Activated CD8-positive, alpha-beta T cell treated with anti-CD3 and anti-CD28 coated beads for 36 hours (primary cell): ENCODE results near the gene ATR. TPM values are rescaled to one million over a fixed set of nuclear protein-coding genes. Genes with fewer than 3 reads are reported as not detected.

Source experiments
- ATAC-seq: fragments of 200-7000 bp; cut with Tn5 transposase; one replicate; pipeline ENCODE4 v1.10.0; 2021; ENCODE audit warnings: mild to moderate bottlenecking, moderate library complexity
- CTCF ChIA-PET: fragments of 350-600 bp; sonication (Branson Sonifier 250); formaldehyde crosslinking; loops from one replicate; lab custom pipeline; 2021; ENCODE audit warnings: antibody characterized with exemption; lab: Charles Lee
- POLR2A ChIA-PET: fragments of 350-600 bp; sonication (Branson Sonifier 250); formaldehyde crosslinking; loops from one replicate; lab custom pipeline; 2021; ENCODE audit warnings: antibody characterized with exemption; lab: Charles Lee
- DNase-seq: peaks from one replicate; pipeline ENCODE4 v3.0.0-alpha.2; 2020
- H3K27ac Mint-ChIP-seq: one replicate; pipeline ENCODE4 v1.8.0; 2021; ENCODE audit warnings: mild to moderate bottlenecking, mixed read lengths
- H3K27me3 Mint-ChIP-seq: one replicate; pipeline ENCODE4 v1.8.0; 2021; ENCODE audit warnings: mixed read lengths
- H3K36me3 Mint-ChIP-seq: one replicate; pipeline ENCODE4 v1.8.0; 2021; ENCODE audit warnings: low read depth, mixed read lengths
- H3K4me1 Mint-ChIP-seq: one replicate; pipeline ENCODE4 v1.8.0; 2021; ENCODE audit warnings: low read depth, mixed read lengths
- H3K4me3 Mint-ChIP-seq: one replicate; pipeline ENCODE4 v1.8.0; 2021; ENCODE audit warnings: mild to moderate bottlenecking, moderate library complexity, mixed read lengths
- H3K9me3 Mint-ChIP-seq: one replicate; pipeline ENCODE4 v1.8.0; 2021; ENCODE audit warnings: mixed read lengths
- CTCF ChIP-seq: fragments of 200-600 bp; IDR thresholded peaks from one replicate; pipeline ENCODE4 v1.8.0; 2022; ENCODE audit warnings: antibody characterized with exemption, mild to moderate bottlenecking
- intact Hi-C: fragments of 100-400 bp; cut with micrococcal nuclease; formaldehyde crosslinking; loops from one replicate; pipeline ENCODE4 v1.10.0; 2022
- total RNA-seq, 2 experiments: library from RNA; stranded (reverse); gene quantifications; one replicate each; pipeline ENCODE4 v1.2.3, GENCODE V29; 2021

The ATR gene
- total RNA-seq, 2 experiments from 2014 or later: 34.2 to 39.0 TPM

GRCh38 chr3:142489572-142490323 is 88.8 kb downstream of the ATR start:
- Mint-ChIP-seq H3K27ac (no peak overlapping the region), H3K4me3 (no peak overlapping the region), H3K4me1 (peaks cover 6% of the 10 kb centered on the region), H3K36me3 (peaks cover 68% of the 10 kb centered on the region), H3K27me3 (no peaks in the 10 kb centered on the region), H3K9me3 (no peaks in the 10 kb centered on the region)
- no peak for TF ChIP-seq CTCF
- ATAC-seq: no peak
- ChIA-PET POLR2A (interaction anchor here (1.0 kb wide), 1 partner anchor 10 kb away, joined by 3 read pairs; no protein-coding TSS in a partner anchor), CTCF (no interaction called here)
- intact Hi-C loops: no loop called here
- no peak for DNase-seq

GRCh38 chr3:142484912-142485435 is 93.6 kb downstream of the ATR start:
- H3K4me1 Mint-ChIP-seq: peaks cover 8% of the 10 kb centered on the region
- CTCF ChIA-PET: no interaction called here
- peaks cover 74% of the 10 kb centered on the region for H3K36me3 Mint-ChIP-seq
- intact Hi-C loops: no loop called here
- no peaks in the 10 kb centered on the region for H3K27me3 Mint-ChIP-seq
- H3K9me3 Mint-ChIP-seq: peaks cover 3% of the 10 kb centered on the region
- no peak for ATAC-seq
- no peak overlapping the region for H3K27ac Mint-ChIP-seq
- POLR2A ChIA-PET: no interaction called here
- no peak for TF ChIP-seq CTCF
- DNase-seq: no peak
- no peak overlapping the region for H3K4me3 Mint-ChIP-seq

- ATAC-seq (no peak), DNase-seq (no peak)
- intact Hi-C loops: no loop called here
- POLR2A ChIA-PET: no interaction called here
- TF ChIP-seq CTCF: no peak
- Mint-ChIP-seq H3K4me3 (no peak overlapping the region), H3K36me3 (peaks cover 61% of the 10 kb centered on the region), H3K4me1 (peaks cover 8% of the 10 kb centered on the region), H3K27ac (no peak overlapping the region), H3K9me3 (peaks cover 14% of the 10 kb centered on the region), H3K27me3 (no peaks in the 10 kb centered on the region)
- CTCF ChIA-PET: no interaction called here
Observed at GRCh38 chr3:142481196-142481595, 97.3 kb downstream of the ATR start.

- DNase-seq (no peak), ATAC-seq (no peak)
- ChIA-PET POLR2A (no interaction called here), CTCF (no interaction called here)
- Mint-ChIP-seq H3K9me3 (peaks cover 3% of the 10 kb centered on the region), H3K4me3 (no peak overlapping the region), H3K27ac (no peak overlapping the region), H3K36me3 (peaks cover 20% of the 10 kb centered on the region), H3K27me3 (no peaks in the 10 kb centered on the region), H3K4me1 (no peaks in the 10 kb centered on the region)
- intact Hi-C loops: no loop called here
- TF ChIP-seq CTCF: no peak
Observed at GRCh38 chr3:142470826-142471225, 107.7 kb downstream of the ATR start.

- no peaks in the 10 kb centered on the region for H3K27me3 Mint-ChIP-seq
Observed at GRCh38 chr3:142468456-142468855, 110.1 kb downstream of the ATR start.

More at GRCh38 chr3:142468456-142468855, 110.1 kb downstream of the ATR start:
- Mint-ChIP-seq H3K27ac (no peak overlapping the region), H3K9me3 (no peaks in the 10 kb centered on the region), H3K4me1 (no peaks in the 10 kb centered on the region), H3K36me3 (peaks cover 13% of the 10 kb centered on the region), H3K4me3 (no peak overlapping the region)
- CTCF ChIA-PET: no interaction called here
- TF ChIP-seq CTCF: no peak
- intact Hi-C loops: no loop called here
- DNase-seq: no peak
- ATAC-seq: no peak
- POLR2A ChIA-PET: no interaction called here
